Activated T-cell treated with anti-CD3 and anti-CD28 coated beads, Interleukin-2, amount 50 U/mL, for 48 hours (primary cell): ENCODE results near the gene CEMIP.

Experiments
- DNase-seq, 2 experiments: peaks; one replicate each; pipeline ENCODE4 v3.0.0-alpha.2; 2020

CEMIP gene

GRCh38 chr15:80778964-80779657 lies at the start of gene CEMIP:
CEMIP (plus strand) TSS chr15:80779370; CDS start chr15:80873880, 94,510 bp downstream.
- DNase-seq, result peak; percentile 82 to 87

- DNase-seq, result no peak
These were observed 48.8 kb upstream of the CEMIP start for GRCh38 chr15:80730387-80730786.

GRCh38 chr15:80730926-80731325 lies 48.2 kb upstream of the CEMIP start:
- DNase-seq, result no peak

- DNase-seq, result no peak
These were observed 47.0 kb upstream of the CEMIP start for GRCh38 chr15:80732167-80732566.

GRCh38 chr15:80732818-80733217 lies 46.4 kb upstream of the CEMIP start:
- DNase-seq, result no peak

GRCh38 chr15:80733460-80733859 lies 45.7 kb upstream of the CEMIP start:
- no peak for DNase-seq

- DNase-seq, result no peak
These were observed 43.8 kb upstream of the CEMIP start for GRCh38 chr15:80735344-80735743.

- DNase-seq, result no peak
These were observed 42.6 kb upstream of the CEMIP start for GRCh38 chr15:80736560-80736959.

- DNase-seq, result no peak
These were observed 39.3 kb upstream of the CEMIP start for GRCh38 chr15:80739919-80740318.

GRCh38 chr15:80742081-80742480 lies 37.1 kb upstream of the CEMIP start:
- DNase-seq, result no peak

GRCh38 chr15:80743189-80743833 lies 35.9 kb upstream of the CEMIP start:
- no peak for DNase-seq

- DNase-seq, result no peak
These were observed 34.8 kb upstream of the CEMIP start for GRCh38 chr15:80744415-80744814.

- no peak for DNase-seq
These were observed 34.3 kb upstream of the CEMIP start for GRCh38 chr15:80744826-80745225.

- DNase-seq, result no peak
These were observed 33.3 kb upstream of the CEMIP start for GRCh38 chr15:80745888-80746287.

GRCh38 chr15:80747317-80748053 lies 31.7 kb upstream of the CEMIP start:
- no peak for DNase-seq

- no peak for DNase-seq
These were observed 29.6 kb upstream of the CEMIP start for GRCh38 chr15:80749589-80749988.

GRCh38 chr15:80750575-80750974 lies 28.6 kb upstream of the CEMIP start:
- DNase-seq, result no peak

- no peak for DNase-seq
These were observed 27.0 kb upstream of the CEMIP start for GRCh38 chr15:80752204-80752603.

- no peak for DNase-seq
These were observed 26.0 kb upstream of the CEMIP start for GRCh38 chr15:80753161-80753560.

GRCh38 chr15:80754014-80754413 lies 25.2 kb upstream of the CEMIP start:
- no peak for DNase-seq

- DNase-seq, result no peak
These were observed 23.3 kb upstream of the CEMIP start for GRCh38 chr15:80755885-80756284.

- DNase-seq, result no peak
These were observed 20.9 kb upstream of the CEMIP start for GRCh38 chr15:80758130-80758745.

- no peak for DNase-seq
These were observed 18.2 kb upstream of the CEMIP start for GRCh38 chr15:80760960-80761359.

GRCh38 chr15:80761754-80762153 lies 17.4 kb upstream of the CEMIP start:
- no peak for DNase-seq
